AG10803 (cell line): Measurements from ENCODE around the gene CTCFL.

Experiments used
- DNase-seq: peaks from one replicate; pipeline ENCODE4 v3.0.0; 2010; ENCODE audit warnings: low read depth
- H3K4me3 ChIP-seq: 2 replicates; pipeline ENCODE4 v1.5.1; 2011; ENCODE audit warnings: mild to moderate bottlenecking, low read length, control low read depth
- TF ChIP-seq, protein P1 (sequence below): conservative IDR thresholded peaks from 2 replicates; pipeline ENCODE4 v1.5.1; 2011; ENCODE audit warnings: mild to moderate bottlenecking, low read length, control low read depth, inconsistent platforms

Gene CTCFL

DNA sequence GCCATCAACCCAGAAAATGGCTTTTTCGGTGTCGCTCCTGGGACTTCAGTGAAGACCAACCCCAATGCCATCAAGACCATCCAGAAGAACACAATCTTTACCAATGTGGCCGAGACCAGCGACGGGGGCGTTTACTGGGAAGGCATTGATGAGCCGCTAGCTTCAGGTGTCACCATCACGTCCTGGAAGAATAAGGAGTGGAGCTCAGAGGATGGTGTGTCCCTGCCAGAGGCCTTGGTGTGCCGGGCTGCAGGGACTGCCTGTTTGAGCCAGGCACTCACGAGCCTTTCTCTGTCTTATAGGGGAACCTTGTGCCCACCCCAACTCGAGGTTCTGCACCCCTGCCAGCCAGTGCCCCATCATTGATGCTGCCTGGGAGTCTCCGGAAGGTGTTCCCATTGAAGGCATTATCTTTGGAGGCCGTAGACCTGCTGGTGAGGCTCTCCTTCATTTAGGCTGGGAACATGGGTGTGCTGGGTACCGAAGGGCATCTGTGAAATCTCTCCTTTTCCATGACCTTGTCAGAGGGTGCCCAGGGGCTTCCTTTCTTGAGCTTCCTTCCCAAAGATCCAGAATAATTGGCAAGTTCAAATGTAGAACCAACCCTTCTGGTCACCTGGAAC lies 39.4 kb upstream of the CTCFL start:
- TF ChIP-seq, protein P1, sequence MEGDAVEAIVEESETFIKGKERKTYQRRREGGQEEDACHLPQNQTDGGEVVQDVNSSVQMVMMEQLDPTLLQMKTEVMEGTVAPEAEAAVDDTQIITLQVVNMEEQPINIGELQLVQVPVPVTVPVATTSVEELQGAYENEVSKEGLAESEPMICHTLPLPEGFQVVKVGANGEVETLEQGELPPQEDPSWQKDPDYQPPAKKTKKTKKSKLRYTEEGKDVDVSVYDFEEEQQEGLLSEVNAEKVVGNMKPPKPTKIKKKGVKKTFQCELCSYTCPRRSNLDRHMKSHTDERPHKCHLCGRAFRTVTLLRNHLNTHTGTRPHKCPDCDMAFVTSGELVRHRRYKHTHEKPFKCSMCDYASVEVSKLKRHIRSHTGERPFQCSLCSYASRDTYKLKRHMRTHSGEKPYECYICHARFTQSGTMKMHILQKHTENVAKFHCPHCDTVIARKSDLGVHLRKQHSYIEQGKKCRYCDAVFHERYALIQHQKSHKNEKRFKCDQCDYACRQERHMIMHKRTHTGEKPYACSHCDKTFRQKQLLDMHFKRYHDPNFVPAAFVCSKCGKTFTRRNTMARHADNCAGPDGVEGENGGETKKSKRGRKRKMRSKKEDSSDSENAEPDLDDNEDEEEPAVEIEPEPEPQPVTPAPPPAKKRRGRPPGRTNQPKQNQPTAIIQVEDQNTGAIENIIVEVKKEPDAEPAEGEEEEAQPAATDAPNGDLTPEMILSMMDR, result no peak
- DNase-seq, result no peak
- no peak overlapping the region for H3K4me3 ChIP-seq

DNA sequence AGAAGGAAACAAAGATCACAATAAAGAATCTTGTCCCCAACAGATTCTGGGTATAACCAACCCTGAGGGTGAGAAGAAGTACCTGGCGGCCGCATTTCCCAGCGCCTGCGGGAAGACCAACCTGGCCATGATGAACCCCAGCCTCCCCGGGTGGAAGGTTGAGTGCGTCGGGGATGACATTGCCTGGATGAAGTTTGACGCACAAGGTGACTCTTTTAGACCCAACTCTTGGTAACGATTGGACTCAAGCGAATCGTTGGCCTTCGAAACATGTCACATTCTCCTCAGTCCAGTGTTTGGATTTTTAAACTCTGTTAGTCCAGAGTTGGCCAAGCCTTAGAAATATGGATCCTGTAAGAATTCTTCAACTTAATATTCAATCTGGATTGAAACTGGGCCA lies 38.6 kb upstream of the CTCFL start:
- TF ChIP-seq, protein P1, result no peak
- no peak overlapping the region for H3K4me3 ChIP-seq
- DNase-seq, result no peak

DNA sequence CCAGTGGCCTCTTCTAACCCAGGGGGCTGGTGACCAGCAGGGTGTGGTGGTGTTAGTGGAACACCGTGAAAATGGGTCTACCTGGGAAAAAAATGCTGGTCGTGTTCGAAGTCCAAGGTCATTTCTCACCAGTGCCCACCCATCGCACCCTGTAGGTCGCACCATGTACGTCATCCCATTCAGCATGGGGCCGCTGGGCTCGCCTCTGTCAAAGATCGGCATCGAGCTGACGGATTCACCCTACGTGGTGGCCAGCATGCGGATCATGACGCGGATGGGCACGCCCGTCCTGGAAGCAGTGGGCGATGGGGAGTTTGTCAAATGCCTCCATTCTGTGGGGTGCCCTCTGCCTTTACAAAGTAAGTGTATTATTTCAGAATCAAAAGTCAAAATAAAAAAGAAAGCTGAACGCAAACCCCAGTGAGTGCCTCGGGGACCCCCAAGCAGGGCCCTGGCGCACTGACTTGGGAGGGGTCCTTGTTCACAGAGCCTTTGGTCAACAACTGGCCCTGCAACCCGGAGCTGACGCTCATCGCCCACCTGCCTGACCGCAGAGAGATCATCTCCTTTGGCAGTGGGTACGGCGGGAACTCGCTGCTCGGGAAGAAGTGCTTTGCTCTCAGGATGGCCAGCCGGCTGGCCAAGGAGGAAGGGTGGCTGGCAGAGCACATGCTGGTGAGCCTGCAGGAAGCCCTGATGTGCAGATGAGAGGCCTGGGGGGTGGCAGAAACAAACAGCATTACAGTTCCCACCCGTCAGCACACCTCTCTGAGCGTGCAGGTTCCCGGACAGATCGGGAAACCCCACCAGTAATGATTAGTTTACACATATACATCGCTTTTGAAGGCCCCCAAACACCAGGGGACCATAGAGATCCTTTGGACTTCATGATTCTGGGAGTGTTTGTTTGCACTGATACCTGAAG lies 37.9 kb upstream of the CTCFL start:
- no peak for DNase-seq
- no peak overlapping the region for H3K4me3 ChIP-seq
- TF ChIP-seq, protein P1, result no peak

DNA sequence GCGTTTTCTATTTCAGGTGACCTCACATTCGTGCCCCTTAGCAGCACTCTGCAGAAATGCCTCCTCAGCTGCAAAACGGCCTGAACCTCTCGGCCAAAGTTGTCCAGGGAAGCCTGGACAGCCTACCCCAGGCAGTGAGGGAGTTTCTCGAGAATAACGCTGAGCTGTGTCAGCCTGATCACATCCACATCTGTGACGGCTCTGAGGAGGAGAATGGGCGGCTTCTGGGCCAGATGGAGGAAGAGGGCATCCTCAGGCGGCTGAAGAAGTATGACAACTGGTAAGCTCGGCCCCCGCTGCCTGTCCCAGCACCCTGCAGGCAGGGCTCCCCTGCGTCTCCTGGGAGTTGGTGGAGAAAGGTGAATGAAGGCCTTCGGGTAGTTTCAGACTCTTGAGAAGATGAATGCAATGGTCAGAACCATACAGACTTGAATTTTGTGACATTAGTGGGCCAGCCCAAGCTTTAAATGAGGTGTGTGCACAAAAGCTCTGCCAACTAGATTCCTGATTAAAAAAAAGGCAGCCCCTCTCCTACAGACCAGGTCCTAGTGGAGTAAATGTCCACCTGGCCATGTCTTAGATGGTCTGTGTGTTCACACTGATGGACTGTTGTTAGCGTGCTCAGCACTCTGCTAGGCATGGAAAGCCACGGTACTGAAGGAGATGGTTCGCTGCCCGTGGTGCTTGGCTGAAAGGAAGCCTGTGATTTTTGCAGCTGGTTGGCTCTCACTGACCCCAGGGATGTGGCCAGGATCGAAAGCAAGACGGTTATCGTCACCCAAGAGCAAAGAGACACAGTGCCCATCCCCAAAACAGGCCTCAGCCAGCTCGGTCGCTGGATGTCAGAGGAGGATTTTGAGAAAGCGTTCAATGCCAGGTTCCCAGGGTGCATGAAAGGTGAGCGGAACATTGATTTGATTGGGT lies 36.7 kb upstream of the CTCFL start:
- TF ChIP-seq, protein P1, result no peak
- no peak for DNase-seq
- no peak overlapping the region for H3K4me3 ChIP-seq

DNA sequence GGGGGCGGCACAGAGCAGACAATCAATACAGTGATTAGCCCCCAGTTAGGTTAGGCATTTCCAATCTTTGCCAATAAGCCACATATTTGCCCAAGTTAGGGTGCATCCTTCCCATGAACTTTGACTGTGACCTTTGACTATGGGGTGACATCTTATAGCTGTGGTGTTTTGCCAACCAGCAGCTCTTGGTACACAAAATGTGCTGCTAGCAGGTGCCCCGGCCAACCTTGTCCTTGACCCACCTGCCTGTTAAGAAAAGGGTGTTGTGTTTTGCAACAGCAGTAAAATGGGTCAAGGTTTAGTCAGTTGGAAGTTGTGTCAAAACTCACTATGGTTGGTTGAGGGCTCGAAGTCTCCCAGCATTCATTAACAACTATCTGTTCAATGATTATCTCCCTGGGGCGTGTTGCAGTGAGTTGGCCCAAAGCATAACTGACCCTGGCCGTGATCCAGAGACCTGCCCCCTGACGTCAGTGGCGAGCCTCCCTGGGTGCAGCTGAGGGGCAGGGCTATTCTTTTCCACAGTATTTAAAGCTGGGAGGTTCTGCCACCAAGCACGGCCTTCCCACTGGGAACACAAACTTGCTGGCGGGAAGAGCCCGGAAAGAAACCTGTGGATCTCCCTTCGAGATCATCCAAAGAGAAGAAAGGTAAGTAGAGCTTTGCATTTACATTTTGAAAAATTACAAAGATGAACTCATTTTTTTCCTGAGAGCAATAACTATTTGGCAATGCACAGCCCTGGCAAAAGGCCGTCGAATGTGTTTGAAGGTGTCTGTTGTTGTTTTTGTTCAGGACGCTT lies 35.8 kb upstream of the CTCFL start, which contains the start of gene PCK1:
Gene PCK1 (plus strand): TSS at position 557 of the 802 bp plus-strand sequence. CDS start 302 bp downstream, outside the sequence.
- DNase-seq, result no peak
- H3K4me3 ChIP-seq, result no peak within 1 kb of the TSS
- TF ChIP-seq, protein P1, result no peak
